ENCODE data around the gene TNS3.

TNS3 gene

GRCh38 chr7:47509571-47509970 is 72.3 kb downstream of the TNS3 start:
- H3K27ac ChIP-seq, result no peak overlapping the region
- H3K4me3 ChIP-seq (ENCODE audit: low read depth, low read length), result no peak overlapping the region
- no peak for DNase-seq
- H3K9me3 ChIP-seq (ENCODE audit: severe bottlenecking), result no peaks in the 10 kb centered on the region
- no peaks in the 10 kb centered on the region for H3K27me3 ChIP-seq (ENCODE audit: insufficient read depth, low read depth, severe bottlenecking)
- TF ChIP-seq, protein P1, sequence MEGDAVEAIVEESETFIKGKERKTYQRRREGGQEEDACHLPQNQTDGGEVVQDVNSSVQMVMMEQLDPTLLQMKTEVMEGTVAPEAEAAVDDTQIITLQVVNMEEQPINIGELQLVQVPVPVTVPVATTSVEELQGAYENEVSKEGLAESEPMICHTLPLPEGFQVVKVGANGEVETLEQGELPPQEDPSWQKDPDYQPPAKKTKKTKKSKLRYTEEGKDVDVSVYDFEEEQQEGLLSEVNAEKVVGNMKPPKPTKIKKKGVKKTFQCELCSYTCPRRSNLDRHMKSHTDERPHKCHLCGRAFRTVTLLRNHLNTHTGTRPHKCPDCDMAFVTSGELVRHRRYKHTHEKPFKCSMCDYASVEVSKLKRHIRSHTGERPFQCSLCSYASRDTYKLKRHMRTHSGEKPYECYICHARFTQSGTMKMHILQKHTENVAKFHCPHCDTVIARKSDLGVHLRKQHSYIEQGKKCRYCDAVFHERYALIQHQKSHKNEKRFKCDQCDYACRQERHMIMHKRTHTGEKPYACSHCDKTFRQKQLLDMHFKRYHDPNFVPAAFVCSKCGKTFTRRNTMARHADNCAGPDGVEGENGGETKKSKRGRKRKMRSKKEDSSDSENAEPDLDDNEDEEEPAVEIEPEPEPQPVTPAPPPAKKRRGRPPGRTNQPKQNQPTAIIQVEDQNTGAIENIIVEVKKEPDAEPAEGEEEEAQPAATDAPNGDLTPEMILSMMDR (IDR thresholded peaks at IDR 0.05; ENCODE audit: low read depth, low read length), result no peak
- H3K36me3 ChIP-seq, result no peaks in the 10 kb centered on the region

DNA sequence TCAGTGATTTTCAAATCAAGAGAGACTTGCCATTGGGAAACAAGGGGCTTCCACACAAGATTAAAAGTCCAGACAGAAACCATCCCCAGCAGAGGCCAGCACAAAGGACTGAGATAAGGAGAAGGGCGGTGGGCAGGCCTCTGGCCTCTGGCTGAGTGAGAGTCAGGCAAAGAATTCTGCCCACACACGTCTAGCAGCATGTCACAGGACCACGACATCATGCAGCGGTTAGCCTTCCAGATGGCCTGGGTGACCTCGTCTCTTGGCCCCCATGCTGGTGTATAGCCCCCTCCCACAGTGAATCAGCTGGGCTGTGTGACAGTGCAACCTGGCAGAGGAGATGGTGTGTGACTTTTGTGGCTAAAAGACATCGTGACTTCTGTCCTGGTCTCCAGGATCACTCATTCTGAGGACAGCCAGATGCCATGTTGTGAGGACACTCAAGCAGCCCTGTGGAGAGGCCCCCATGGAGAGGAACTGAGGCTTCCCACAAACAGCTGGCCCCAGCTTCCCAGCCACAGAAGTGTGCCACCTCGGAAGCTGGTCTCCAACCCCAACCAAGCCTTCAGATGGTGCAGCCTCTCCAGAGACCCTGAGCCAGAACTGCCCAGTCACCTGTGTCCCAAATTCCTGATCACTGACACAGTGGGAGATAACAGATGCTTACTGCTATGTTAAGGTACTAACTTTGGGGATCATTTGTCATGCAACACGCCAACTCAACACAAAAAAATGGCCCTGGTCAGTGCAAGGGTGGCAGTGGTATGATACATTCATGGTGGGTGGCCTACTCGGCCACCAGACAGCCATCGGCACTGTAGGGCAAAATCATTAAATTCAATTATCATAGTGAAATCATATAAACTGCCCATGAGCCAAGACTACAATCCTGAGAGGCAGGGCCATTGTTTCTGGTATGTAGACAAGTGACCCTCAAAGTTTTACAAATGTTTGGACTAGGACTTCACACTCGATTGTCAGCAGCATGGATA is 73.2 kb downstream of the TNS3 start:
- no peak for DNase-seq
- Histone ChIP-seq H3K36me3 (no peaks in the 10 kb centered on the region), H3K27me3 (ENCODE audit: insufficient read depth, low read depth, severe bottlenecking) (no peaks in the 10 kb centered on the region), H3K27ac (no peak overlapping the region), H3K9me3 (ENCODE audit: severe bottlenecking) (no peaks in the 10 kb centered on the region), H3K4me3 (ENCODE audit: low read depth, low read length) (no peak overlapping the region)
- TF ChIP-seq, protein P1 (IDR thresholded peaks at IDR 0.05; ENCODE audit: low read depth, low read length), result no peak

GRCh38 chr7:47507522-47507921 is 74.4 kb downstream of the TNS3 start:
- H3K27me3 ChIP-seq (ENCODE audit: insufficient read depth, low read depth, severe bottlenecking), result no peaks in the 10 kb centered on the region
- no peak overlapping the region for H3K27ac ChIP-seq
- no peaks in the 10 kb centered on the region for H3K9me3 ChIP-seq (ENCODE audit: severe bottlenecking)
- TF ChIP-seq, protein P1 (IDR thresholded peaks at IDR 0.05; ENCODE audit: low read depth, low read length), result no peak
- no peak for DNase-seq
- no peak overlapping the region for H3K4me3 ChIP-seq (ENCODE audit: low read depth, low read length)
- H3K36me3 ChIP-seq, result no peaks in the 10 kb centered on the region

- Histone ChIP-seq H3K27me3 (ENCODE audit: insufficient read depth, low read depth, severe bottlenecking) (no peaks in the 10 kb centered on the region), H3K27ac (no peak overlapping the region), H3K36me3 (no peaks in the 10 kb centered on the region), H3K9me3 (ENCODE audit: severe bottlenecking) (no peaks in the 10 kb centered on the region), H3K4me3 (ENCODE audit: low read depth, low read length) (no peak overlapping the region)
- no peak for DNase-seq
- TF ChIP-seq, protein P1 (IDR thresholded peaks at IDR 0.05; ENCODE audit: low read depth, low read length), result no peak
Observed at GRCh38 chr7:47506382-47507339, 75.2 kb downstream of the TNS3 start.

- TF ChIP-seq, protein P1 (IDR thresholded peaks at IDR 0.05; ENCODE audit: low read depth, low read length), result no peak
- Histone ChIP-seq H3K27me3 (ENCODE audit: insufficient read depth, low read depth, severe bottlenecking) (no peaks in the 10 kb centered on the region), H3K9me3 (ENCODE audit: severe bottlenecking) (no peaks in the 10 kb centered on the region), H3K4me3 (ENCODE audit: low read depth, low read length) (no peak overlapping the region), H3K27ac (no peak overlapping the region), H3K36me3 (no peaks in the 10 kb centered on the region)
- DNase-seq, result no peak
Observed at GRCh38 chr7:47505312-47506007, 76.5 kb downstream of the TNS3 start.
